H1 (cell line): ENCODE data around the gene AVPI1. TPM values are rescaled to one million over a fixed set of nuclear protein-coding genes. Genes with fewer than 3 reads are reported as not detected.

ENCODE experiments used
- CTCF ChIA-PET: fragments of 300-600 bp; sonication (Branson Sonifier 250); formaldehyde crosslinking; loops from one replicate; lab custom pipeline; 2021; ENCODE audit not compliant: partially characterized antibody; lab: Charles Lee
- POLR2A ChIA-PET: fragments of 300-600 bp; sonication (Branson Sonifier 250); formaldehyde crosslinking; loops from one replicate; lab custom pipeline; 2021; ENCODE audit warnings: inconsistent platforms; ENCODE audit not compliant: partially characterized antibody; lab: Charles Lee
- DNase-seq, 2 experiments: peaks; one replicate each; pipeline versions ENCODE4 v3.0.0 to v3.0.0-alpha.2; 2010 to 2022; ENCODE audit warnings: low spot score in 2 of 2, low read depth in 1 of 2, mixed read lengths in 1 of 2
- FAIRE-seq: peaks from 2 replicates; lab custom pipeline; 2011; peaks lifted over from hg19 to GRCh38; lab: Jason Lieb, UNC
- H2AFZ ChIP-seq: 2 replicates; pipeline ENCODE4 v1.8.1; 2012; ENCODE audit warnings: low read length, inconsistent platforms
- H2AK5ac ChIP-seq: 2 replicates; pipeline ENCODE4 v1.6.1; 2013; ENCODE audit warnings: low read depth, low read length
- H2BK120ac ChIP-seq: replicated peaks from 2 replicates; pipeline ENCODE3; 2013; ENCODE audit warnings: low read depth, low read length, inconsistent platforms
- H2BK12ac ChIP-seq: 2 replicates; pipeline ENCODE4 v1.6.1; 2013; ENCODE audit warnings: low read depth, low read length
- H2BK15ac ChIP-seq: 2 replicates; pipeline ENCODE4 v1.6.1; 2013; ENCODE audit warnings: low read length
- H2BK20ac ChIP-seq: 2 replicates; pipeline ENCODE4 v1.6.1; 2013; ENCODE audit warnings: low read length
- H2BK5ac ChIP-seq: 2 replicates; pipeline ENCODE4 v1.6.1; 2013; ENCODE audit warnings: low read depth, low read length
- H3K14ac ChIP-seq: 2 replicates; pipeline ENCODE4 v1.6.1; 2013; ENCODE audit warnings: inconsistent platforms; ENCODE audit not compliant: insufficient read length
- H3K18ac ChIP-seq: 2 replicates; pipeline ENCODE4 v1.6.1; 2013; ENCODE audit warnings: low read length; ENCODE audit errors: extremely low read depth
- H3K23ac ChIP-seq: 2 replicates; pipeline ENCODE4 v1.6.1; 2013; ENCODE audit warnings: inconsistent platforms; ENCODE audit not compliant: insufficient read length
- H3K23me2 ChIP-seq: 2 replicates; pipeline ENCODE4 v1.6.1; 2013; ENCODE audit warnings: low read depth, low read length
- H3K27ac ChIP-seq: 2 replicates; pipeline ENCODE4 v1.6.1; 2011; ENCODE audit warnings: low read depth, low read length, inconsistent platforms
- H3K27me3 ChIP-seq, 4 experiments: replicated peaks in 1 of 4; 1 replicate in 1 of 4; 2 replicates in 3 of 4; pipeline versions ENCODE4 v1.6.1 to v1.8.1; 2011 to 2013; ENCODE audit warnings: low read length in 3 of 4, mild to moderate bottlenecking in 3 of 4, inconsistent platforms in 2 of 4, mixed read lengths in 2 of 4, moderate library complexity in 1 of 4; ENCODE audit not compliant: control insufficient read depth in 3 of 4, insufficient read depth in 3 of 4; ENCODE audit errors: extremely low read depth in 1 of 4
- H3K36me3 ChIP-seq, 4 experiments: 2 replicates each; pipeline versions ENCODE4 v1.6.1 to v1.8.1; 2011 to 2013; ENCODE audit warnings: mild to moderate bottlenecking in 4 of 4, low read length in 3 of 4, moderate library complexity in 2 of 4, control low read depth in 1 of 4, inconsistent platforms in 1 of 4; ENCODE audit not compliant: insufficient read depth in 4 of 4, control insufficient read depth in 2 of 4
- H3K4ac ChIP-seq: replicated peaks from 2 replicates; pipeline ENCODE3; 2013; ENCODE audit warnings: low read length, low read depth, mixed read lengths, inconsistent platforms; ENCODE audit not compliant: insufficient read length
- H3K4me1 ChIP-seq, 4 experiments: replicated peaks in 1 of 4; 1 replicate in 1 of 4; 2 replicates in 3 of 4; pipeline versions ENCODE4 v1.6.1 to v1.8.1; 2011 to 2013; ENCODE audit warnings: low read length in 3 of 4, inconsistent platforms in 2 of 4, mixed read lengths in 1 of 4; ENCODE audit not compliant: insufficient read depth in 4 of 4, control insufficient read depth in 3 of 4
- H3K4me2 ChIP-seq, 2 experiments: 2 replicates each; pipeline versions ENCODE4 v1.6.1 to v1.8.1; 2011 to 2013; ENCODE audit warnings: low read depth in 2 of 2, low read length in 2 of 2, control low read depth in 1 of 2, inconsistent platforms in 1 of 2, mild to moderate bottlenecking in 1 of 2; ENCODE audit not compliant: insufficient read depth in 1 of 2
- H3K4me3 ChIP-seq, 4 experiments: fragments of 200-600, 300-600 bp in 1 of 4; sonication (generic), shearing (Covaris generic), sonication (Bioruptor Twin) in 1 of 4; 2 replicates each; pipeline versions ENCODE4 v1.5.1 to v1.8.1; 2011 to 2016; ENCODE audit warnings: low read length in 4 of 4, low read depth in 3 of 4, control low read depth in 2 of 4, inconsistent platforms in 2 of 4, mild to moderate bottlenecking in 2 of 4, mixed read lengths in 1 of 4, moderate library complexity in 1 of 4; ENCODE audit not compliant: insufficient read depth in 2 of 4; ENCODE audit errors: extremely low read depth in 1 of 4
- H3K56ac ChIP-seq: replicated peaks from 2 replicates; pipeline ENCODE3; 2013; ENCODE audit warnings: low read depth, mild to moderate bottlenecking, mixed read lengths, low read length, inconsistent platforms; ENCODE audit not compliant: insufficient read length
- H3K79me1 ChIP-seq: 2 replicates; pipeline ENCODE4 v1.6.1; 2013; ENCODE audit warnings: low read depth, low read length, control low read depth
- H3K79me2 ChIP-seq, 2 experiments: 2 replicates each; pipeline versions ENCODE4 v1.6.1 to v1.8.1; 2012 to 2013; ENCODE audit warnings: low read length in 2 of 2, mild to moderate bottlenecking in 2 of 2, inconsistent platforms in 1 of 2; ENCODE audit not compliant: insufficient read depth in 2 of 2, control insufficient read depth in 1 of 2
- H3K9ac ChIP-seq, 4 experiments: replicated peaks in 1 of 4; 1 replicate in 1 of 4; 2 replicates in 3 of 4; pipeline versions ENCODE4 v1.6.1 to v1.8.1; 2011 to 2013; ENCODE audit warnings: low read depth in 3 of 4, low read length in 3 of 4, control low read depth in 2 of 4, mild to moderate bottlenecking in 2 of 4, moderate library complexity in 2 of 4, inconsistent platforms in 1 of 4; ENCODE audit errors: extremely low read depth in 1 of 4
- H3K9me3 ChIP-seq, 2 experiments: 2 replicates each; pipeline versions ENCODE4 v1.6.1 to v1.8.1; 2012 to 2013; ENCODE audit warnings: mild to moderate bottlenecking in 2 of 2, moderate library complexity in 2 of 2, control low read depth in 1 of 2, inconsistent platforms in 1 of 2, low read depth in 1 of 2, low read length in 1 of 2, mixed read lengths in 1 of 2; ENCODE audit not compliant: insufficient read depth in 2 of 2
- H4K20me1 ChIP-seq, 2 experiments: replicated peaks in 1 of 2; 2 replicates each; pipeline versions ENCODE3 to v1.8.1; 2011 to 2013; ENCODE audit warnings: inconsistent platforms in 2 of 2, low read length in 2 of 2, mild to moderate bottlenecking in 1 of 2; ENCODE audit not compliant: insufficient read depth in 2 of 2, control insufficient read depth in 1 of 2
- H4K5ac ChIP-seq: 2 replicates; pipeline ENCODE4 v1.6.1; 2013; ENCODE audit warnings: low read length, low read depth, mixed read lengths, inconsistent platforms; ENCODE audit not compliant: insufficient read length
- H4K8ac ChIP-seq: 2 replicates; pipeline ENCODE4 v1.8.0; 2013; ENCODE audit warnings: mild to moderate bottlenecking, moderate library complexity, low read length, inconsistent platforms; ENCODE audit not compliant: insufficient read depth; ENCODE audit errors: extremely low read depth
- H4K91ac ChIP-seq: replicated peaks from 2 replicates; pipeline ENCODE3; 2013; ENCODE audit warnings: low read length, mixed read lengths, inconsistent platforms; ENCODE audit not compliant: insufficient read length
- POLR2AphosphoS5 ChIP-seq: IDR thresholded peaks from 2 replicates; pipeline ENCODE4 v1.6.1; 2011; ENCODE audit warnings: low read depth, low read length
- RAD21 ChIP-seq, 2 experiments: IDR thresholded peaks in 1 of 2; conservative IDR thresholded peaks in 1 of 2; 2 replicates each; pipeline ENCODE4 v1.6.1; 2011; ENCODE audit warnings: low read depth in 2 of 2, low read length in 2 of 2, improper control_type of control experiment in 1 of 2, inconsistent platforms in 1 of 2, mild to moderate bottlenecking in 1 of 2, moderate library complexity in 1 of 2
- WGBS, 2 experiments: shearing (Covaris generic) in 1 of 2; methylation state at CpG; one replicate each; pipeline versions ENCODE4 v1.1.6 to v1.1.7; 2013 to 2015; ENCODE audit warnings: low lambda C conversion rate in 2 of 2, mixed read lengths in 2 of 2, inconsistent platforms in 1 of 2, low coverage in 1 of 2, missing lambda C conversion rate in 1 of 2; ENCODE audit not compliant: insufficient replicate concordance in 2 of 2, insufficient coverage in 1 of 2, insufficient read length in 1 of 2; ENCODE audit errors: extremely low coverage in 1 of 2, missing lambda C conversion rate in 1 of 2; 5-methylcytosine and 5-hydroxymethylcytosine counted together
- polyA plus RNA-seq, 7 experiments: library from polyadenylated mRNA; depleted of rRNA in 3 of 7; stranded (reverse) in 5 of 7; unstranded in 2 of 7; fragments of >200 nt in 5 of 7; fragments of 200-250 nt in 2 of 7; gene quantifications; 1 replicate in 5 of 7; 2 replicates in 1 of 7; 4 replicates in 1 of 7; pipeline versions ENCODE4 v1.2.1 to v1.2.3, GENCODE V29; 2011 to 2013; ENCODE audit warnings: missing spikeins in 2 of 7, mixed read lengths in 2 of 7
- total RNA-seq: library from RNA; stranded (reverse); fragmentation: NEBNext Ultra II Directional; extraction: Animal tissue kit (Norgen Biotek cat#: 25700); gene quantifications from 2 replicates; pipeline ENCODE4 v1.2.1, GENCODE V29; 2021

AVPI1 gene
- total and polyA plus RNA-seq, 2 of the 8 experiments (the other 6 are each of a cell fraction or from before 2014, with no cell fraction given), result 9.0 to 13.5 TPM

DNA sequence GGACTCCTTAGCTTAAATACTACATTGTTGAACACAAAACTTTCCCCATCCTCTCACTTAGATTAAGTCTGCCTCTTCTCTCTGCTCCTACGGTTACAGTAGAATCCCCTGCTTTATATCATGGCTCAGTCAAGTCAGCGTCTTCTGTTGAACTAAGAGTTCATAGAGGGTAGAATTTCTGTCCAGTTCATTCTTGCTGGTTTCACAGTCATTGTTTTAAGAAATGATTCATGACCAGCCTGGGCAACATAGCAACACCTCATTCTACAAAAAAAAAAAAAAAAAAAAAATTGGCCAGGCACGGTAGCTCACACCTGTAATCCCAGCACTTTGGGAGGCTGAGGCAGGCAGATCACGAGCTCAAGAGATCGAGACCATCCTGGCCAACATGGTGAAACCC, 46.2 kb upstream of the AVPI1 start:
- no peak overlapping the region for H4K8ac ChIP-seq
- no peak overlapping the region for H3K14ac ChIP-seq
- no peak overlapping the region for H2BK5ac ChIP-seq
- peaks cover 0 to 6% (median 3%) of the 10 kb centered on the region in 4 experiments; a peak in 5 of 7 replicates for H3K4me1 ChIP-seq
- WGBS, 2 experiments, result 88% methylated on average over 5 of the region's 5 CpGs; no CpG with 5 or more reads in 1 of the 2 experiments
- H4K20me1 ChIP-seq, result peaks cover 3% of the 10 kb centered on the region in 2 experiments
- CTCF ChIA-PET, result interaction anchor here (0.7 to 15.1 kb wide), 11 partner anchors 10 to 161 kb away, joined by 3 to 773 read pairs (median 11); partner anchors contain the start of genes AVPI1 and MARVELD1
- FAIRE-seq (no peak), DNase-seq (no peak)
- no peak overlapping the region for H4K91ac ChIP-seq
- no peak overlapping the region for H2AFZ ChIP-seq
- H2BK20ac ChIP-seq, result no peak overlapping the region
- H3K79me1 ChIP-seq, result peaks cover 6% of the 10 kb centered on the region
- H2BK120ac ChIP-seq, result no peak overlapping the region
- TF ChIP-seq RAD21 (IDR thresholded peaks at IDR 0.05 in 1 of 2, conservative IDR thresholded peaks at IDR 0.05 in 1 of 2; ENCODE audit: low read depth in 2 of 2, low read length in 2 of 2) (no peak), POLR2AphosphoS5 (no peak)
- no peak overlapping the region for H2BK15ac ChIP-seq
- POLR2A ChIA-PET, result interaction anchor here (1.0 to 15.1 kb wide), 2 partner anchors 20 to 57 kb away, joined by 3 to 234 read pairs; partner anchors contain the start of gene MARVELD1
- H3K79me2 ChIP-seq, result peaks cover 4 to 9% of the 10 kb centered on the region in 2 experiments; a peak in 3 of 4 replicates
- H3K4ac ChIP-seq, result no peak overlapping the region
- H3K23me2 ChIP-seq, result peaks cover 9% of the 10 kb centered on the region
- H3K4me2 ChIP-seq, result no peak overlapping the region
- H3K9me3 ChIP-seq, result peaks cover 6 to 7% of the 10 kb centered on the region in 2 experiments
- no peak overlapping the region for H2BK12ac ChIP-seq
- H3K27ac ChIP-seq, result no peak overlapping the region
- no peak overlapping the region for H4K5ac ChIP-seq
- H3K56ac ChIP-seq, result no peak overlapping the region
- no peak overlapping the region for H2AK5ac ChIP-seq
- no peak overlapping the region for H3K23ac ChIP-seq
- no peak overlapping the region for H3K9ac ChIP-seq
- H3K36me3 ChIP-seq, result peaks cover 0 to 3% (median 0%) of the 10 kb centered on the region in 4 experiments; a peak in 1 of 8 replicates
- no peak overlapping the region for H3K18ac ChIP-seq
- no peak overlapping the region for H3K4me3 ChIP-seq
- peaks cover 12 to 21% (median 17%) of the 10 kb centered on the region in 4 experiments for H3K27me3 ChIP-seq
